VCaP (cell line): Measurements from ENCODE around the gene TMPRSS9.

Experiments
- H3K27ac ChIP-seq: fragments of 450-650 bp; 2 replicates; pipeline ENCODE4 v1.5.1; 2017
- CTCF ChIP-seq: fragments of 450-650 bp; conservative IDR thresholded peaks from 2 replicates; pipeline ENCODE4 v1.5.1; 2017; ENCODE audit warnings: mild to moderate bottlenecking, moderate library complexity

Gene TMPRSS9

GRCh38 chr19:2325281-2326046, 34.6 kb upstream of the TMPRSS9 start:
- H3K27ac ChIP-seq = no peak overlapping the region
- no peak for TF ChIP-seq CTCF

GRCh38 chr19:2326699-2327360, 33.2 kb upstream of the TMPRSS9 start:
- TF ChIP-seq CTCF = no peak
- peak overlapping the region; percentile 84; the same call in 1 of the 2 replicates for H3K27ac ChIP-seq

- H3K27ac ChIP-seq = peak overlapping the region; percentile 84
- TF ChIP-seq CTCF = no peak
Observed at GRCh38 chr19:2327773-2328400, 32.2 kb upstream of the TMPRSS9 start.

- no peak for TF ChIP-seq CTCF
Observed at GRCh38 chr19:2328401-2329148, 31.5 kb upstream of the TMPRSS9 start, which contains the start of the genes LSM7 and SPPL2B. Gene LSM7 (minus strand): TSS chr19:2328586. CDS start chr19:2328566, 20 bp downstream. Gene SPPL2B (plus strand): TSS chr19:2328684. CDS start chr19:2328710, 26 bp downstream.

GRCh38 chr19:2329149-2329478, 31.0 kb upstream of the TMPRSS9 start:
- no peak for TF ChIP-seq CTCF
- peak overlapping the region; percentile 84 for H3K27ac ChIP-seq

More at GRCh38 chr19:2328401-2329148, 31.5 kb upstream of the TMPRSS9 start, which contains the start of the genes LSM7 and SPPL2B:
- H3K27ac ChIP-seq = peak within 1 kb of the TSS; percentile 84

- peak overlapping the region; percentile 84; the same call in 1 of the 2 replicates for H3K27ac ChIP-seq
- TF ChIP-seq CTCF = no peak
Observed at GRCh38 chr19:2329501-2329916, 30.6 kb upstream of the TMPRSS9 start.
